Occipital lobe (tissue), 2 donors: Measurements from ENCODE around the gene SERPINE1. TPM values are rescaled to one million over a fixed set of nuclear protein-coding genes. Genes with fewer than 3 reads are reported as not detected.
A peak's percentile ranks its signal among the peaks of the same experiment; 100 is the strongest.

ENCODE experiments used
- DNase-seq: peaks from one replicate; lab custom pipeline; 2025; lab: John Stamatoyannopoulos, UW
- total RNA-seq: library from RNA; depleted of rRNA; stranded (reverse); fragments of >200 nt; gene quantifications from one replicate; pipeline ENCODE4 v1.2.3, GENCODE V29; 2014

SERPINE1 gene
- total RNA-seq, 1 donor from 2014 or later: 0.78 TPM

- no peak for DNase-seq
Measured at GRCh38 chr7:101154693-101155102, 27.8 kb downstream of the SERPINE1 start.

GRCh38 chr7:101155303-101155702, 28.4 kb downstream of the SERPINE1 start:
- DNase-seq: no peak

GRCh38 chr7:101156277-101156676, 29.4 kb downstream of the SERPINE1 start:
- DNase-seq: no peak

- DNase-seq: no peak
Measured at GRCh38 chr7:101156866-101157589, 30.1 kb downstream of the SERPINE1 start.

GRCh38 chr7:101159696-101160674, 33.1 kb downstream of the SERPINE1 start:
- peak; percentile 37 for DNase-seq

- DNase-seq: no peak
Measured at GRCh38 chr7:101160910-101161309, 34.0 kb downstream of the SERPINE1 start.

GRCh38 chr7:101161692-101162471, 35.0 kb downstream of the SERPINE1 start:
- DNase-seq: no peak

- peak; percentile 26 for DNase-seq
Measured at GRCh38 chr7:101162551-101163278, 35.8 kb downstream of the SERPINE1 start.

GRCh38 chr7:101163279-101164070, 36.6 kb downstream of the SERPINE1 start:
- peak; percentile 29 for DNase-seq

GRCh38 chr7:101164071-101164840, 37.4 kb downstream of the SERPINE1 start:
- DNase-seq: no peak

GRCh38 chr7:101165075-101165957, 38.4 kb downstream of the SERPINE1 start, which contains the start of gene VGF:
Gene VGF (minus strand): TSS chr7:101165569. CDS start chr7:101164843, 726 bp downstream.
- peak; percentile 85 for DNase-seq

- DNase-seq: no peak
Measured at GRCh38 chr7:101165958-101166647, 39.2 kb downstream of the SERPINE1 start.

- no peak for DNase-seq
Measured at GRCh38 chr7:101166648-101166908, 39.7 kb downstream of the SERPINE1 start.

GRCh38 chr7:101166909-101167644, 40.2 kb downstream of the SERPINE1 start:
- DNase-seq: no peak

- no peak for DNase-seq
Measured at GRCh38 chr7:101167645-101168411, 40.9 kb downstream of the SERPINE1 start.

- no peak for DNase-seq
Measured at GRCh38 chr7:101168412-101169049, 41.6 kb downstream of the SERPINE1 start.
